Naive thymus-derived CD8-positive, alpha-beta T cell (primary cell): ENCODE results near the gene DLG2. TPM values are rescaled to one million over a fixed set of nuclear protein-coding genes. Genes with fewer than 3 reads are reported as not detected.
"Not testable (repeated sequence)": the region's sequence is repeated elsewhere in the genome, so short reads cannot be mapped to it uniquely, and the experiment has no call there.

Source experiments
- ATAC-seq, 2 donors: fragments of 150-1000 bp; cut with Tn5 transposase in 1 of 2; sonication (Bioruptor Pico), chemical (Tn5 transposase) in 1 of 2; 1 replicate in 1 of 2; 2 replicates in 1 of 2; pipeline ENCODE4 v1.10.0; 2021; ENCODE audit warnings: mild to moderate bottlenecking in 2 of 2, moderate library complexity in 2 of 2
- POLR2A ChIA-PET: fragments of 350-600 bp; sonication (Branson Sonifier 250); formaldehyde crosslinking; loops from one replicate; lab custom pipeline; 2021; ENCODE audit warnings: antibody characterized with exemption; lab: Charles Lee
- DNase-seq, 10 donors: peaks; one replicate each; pipeline versions ENCODE4 v3.0.0 to v3.0.0-alpha.2; 2020 to 2022
- H3K27ac Mint-ChIP-seq, 10 donors: one replicate each; pipeline ENCODE4 v1.8.0; 2020 to 2022; ENCODE audit warnings: mild to moderate bottlenecking in 10 of 10, mixed read lengths in 10 of 10, moderate library complexity in 4 of 10, inconsistent platforms in 1 of 10
- H3K27me3 Mint-ChIP-seq, 5 donors: one replicate each; pipeline ENCODE4 v1.8.0; 2021 to 2022; ENCODE audit warnings: mixed read lengths in 5 of 5
- H3K36me3 Mint-ChIP-seq, 3 donors: one replicate each; pipeline ENCODE4 v1.8.0; 2020 to 2022; ENCODE audit warnings: mixed read lengths in 3 of 3, mild to moderate bottlenecking in 2 of 3, inconsistent platforms in 1 of 3
- H3K4me1 Mint-ChIP-seq, 4 donors: one replicate each; pipeline ENCODE4 v1.8.0; 2021 to 2022; ENCODE audit warnings: mixed read lengths in 4 of 4
- H3K4me3 Mint-ChIP-seq, 10 donors: one replicate each; pipeline ENCODE4 v1.8.0; 2020 to 2022; ENCODE audit warnings: mild to moderate bottlenecking in 10 of 10, mixed read lengths in 10 of 10, moderate library complexity in 6 of 10, inconsistent platforms in 1 of 10
- H3K9me3 Mint-ChIP-seq, 9 donors: one replicate each; pipeline ENCODE4 v1.8.0; 2020 to 2022; ENCODE audit warnings: mixed read lengths in 9 of 9, mild to moderate bottlenecking in 3 of 9, inconsistent platforms in 1 of 9, moderate library complexity in 1 of 9
- polyA plus RNA-seq, 3 donors: library from polyadenylated mRNA; unstranded; fragments of 300-500 nt; fragmentation: Illumina TruSeq; gene quantifications; one replicate each; pipeline ENCODE4 v1.2.3, GENCODE V29; 2021
- total RNA-seq, 8 experiments: library from RNA in 2 of 8; stranded (reverse) in 2 of 8; gene quantifications; one replicate each; pipeline ENCODE4 v1.2.3 and lab custom pipeline; 2021 to 2026

The DLG2 gene
- total and polyA plus RNA-seq, 5 experiments from 2014 or later, result 0.86 to 6.2 (median 2.5) TPM

- no peak for ATAC-seq
- Mint-ChIP-seq H3K9me3 (peaks cover 6 to 39% (median 12%) of the 10 kb centered on the region in 9 donors), H3K27ac (no peak overlapping the region), H3K36me3 (peaks cover 0 to 11% (median 2%) of the 10 kb centered on the region in 3 donors), H3K4me3 (no peak overlapping the region), H3K4me1 (no peaks in the 10 kb centered on the region), H3K27me3 (no peaks in the 10 kb centered on the region)
- POLR2A ChIA-PET, result no interaction called here
- no peak for DNase-seq
Observed at GRCh38 chr11:85164743-85165142, 462.4 kb downstream of the DLG2 start.

- DNase-seq, result no peak
- Mint-ChIP-seq H3K27ac (no peak overlapping the region), H3K4me1 (no peaks in the 10 kb centered on the region), H3K9me3 (peaks cover 4 to 70% (median 29%) of the 10 kb centered on the region in 9 donors), H3K36me3 (peaks cover 0 to 19% (median 14%) of the 10 kb centered on the region in 3 donors), H3K4me3 (no peak overlapping the region), H3K27me3 (no peaks in the 10 kb centered on the region)
- ATAC-seq, result no peak
- POLR2A ChIA-PET, result no interaction called here
Observed at GRCh38 chr11:85154294-85154693, 472.9 kb downstream of the DLG2 start.

- Mint-ChIP-seq H3K27ac (no peak overlapping the region), H3K4me1 (no peaks in the 10 kb centered on the region), H3K36me3 (peaks cover 0 to 29% (median 0%) of the 10 kb centered on the region in 3 donors), H3K27me3 (no peaks in the 10 kb centered on the region), H3K4me3 (no peak overlapping the region), H3K9me3 (peaks cover 15 to 75% (median 39%) of the 10 kb centered on the region in 9 donors)
- no peak for ATAC-seq
- DNase-seq, result no peak
- POLR2A ChIA-PET, result no interaction called here
Observed at GRCh38 chr11:85137597-85137996, 489.5 kb downstream of the DLG2 start.

GRCh38 chr11:85133636-85134035, 493.5 kb downstream of the DLG2 start:
- no peaks in the 10 kb centered on the region for H3K4me1 Mint-ChIP-seq
- no peak overlapping the region for H3K27ac Mint-ChIP-seq
- H3K4me3 Mint-ChIP-seq, result no peak overlapping the region
- peaks cover 5 to 61% (median 25%) of the 10 kb centered on the region in 9 donors for H3K9me3 Mint-ChIP-seq
- ATAC-seq (no peak), DNase-seq (no peak)
- H3K27me3 Mint-ChIP-seq, result no peaks in the 10 kb centered on the region
- POLR2A ChIA-PET, result no interaction called here
- H3K36me3 Mint-ChIP-seq, result peaks cover 0 to 28% (median 0%) of the 10 kb centered on the region in 3 donors

GRCh38 chr11:85132851-85133585, 494.1 kb downstream of the DLG2 start:
- no peak for DNase-seq
- Mint-ChIP-seq H3K36me3 (peaks cover 0 to 25% (median 0%) of the 10 kb centered on the region in 3 donors), H3K9me3 (peaks cover 0 to 61% (median 24%) of the 10 kb centered on the region in 9 donors), H3K4me1 (no peaks in the 10 kb centered on the region), H3K27ac (no peak overlapping the region), H3K27me3 (no peaks in the 10 kb centered on the region), H3K4me3 (no peak overlapping the region)
- ATAC-seq, result no peak
- POLR2A ChIA-PET, result no interaction called here

GRCh38 chr11:85127349-85127748, 499.8 kb downstream of the DLG2 start:
- Mint-ChIP-seq H3K9me3 (peaks cover 16 to 68% (median 34%) of the 10 kb centered on the region in 9 donors), H3K4me1 (no peaks in the 10 kb centered on the region), H3K27ac (no peak overlapping the region), H3K4me3 (no peak overlapping the region), H3K27me3 (no peaks in the 10 kb centered on the region), H3K36me3 (peaks cover 1 to 29% (median 3%) of the 10 kb centered on the region in 3 donors)
- no peak for ATAC-seq
- POLR2A ChIA-PET, result no interaction called here
- no peak for DNase-seq

GRCh38 chr11:85123752-85124231, 503.4 kb downstream of the DLG2 start:
- H3K27me3 Mint-ChIP-seq, result no peaks in the 10 kb centered on the region
- no peak overlapping the region for H3K4me3 Mint-ChIP-seq
- H3K36me3 Mint-ChIP-seq, result peaks cover 1 to 24% (median 3%) of the 10 kb centered on the region in 3 donors
- H3K4me1 Mint-ChIP-seq, result no peaks in the 10 kb centered on the region
- POLR2A ChIA-PET, result no interaction called here
- DNase-seq, result no peak
- no peak overlapping the region for H3K27ac Mint-ChIP-seq
- H3K9me3 Mint-ChIP-seq, result peaks cover 23 to 65% (median 33%) of the 10 kb centered on the region in 9 donors
- no peak for ATAC-seq

GRCh38 chr11:85118151-85118550, 509.0 kb downstream of the DLG2 start:
- ATAC-seq (no peak), DNase-seq (no peak)
- POLR2A ChIA-PET, result no interaction called here
- no peaks in the 10 kb centered on the region for H3K4me1 Mint-ChIP-seq
- H3K9me3 Mint-ChIP-seq, result peaks cover 14 to 49% (median 23%) of the 10 kb centered on the region in 9 donors
- H3K4me3 Mint-ChIP-seq, result no peak overlapping the region
- no peaks in the 10 kb centered on the region for H3K27me3 Mint-ChIP-seq
- H3K36me3 Mint-ChIP-seq, result peaks cover 0 to 16% (median 0%) of the 10 kb centered on the region in 3 donors
- no peak overlapping the region for H3K27ac Mint-ChIP-seq

- Mint-ChIP-seq H3K4me3 (no peak overlapping the region), H3K27me3 (no peaks in the 10 kb centered on the region), H3K4me1 (peaks cover 0 to 2% (median 0%) of the 10 kb centered on the region in 4 donors), H3K9me3 (peaks cover 13 to 42% (median 21%) of the 10 kb centered on the region in 9 donors), H3K27ac (no peak overlapping the region), H3K36me3 (peaks cover 0 to 10% (median 0%) of the 10 kb centered on the region in 3 donors)
- no peak for DNase-seq
- ATAC-seq, result no peak
- POLR2A ChIA-PET, result no interaction called here
Observed at GRCh38 chr11:85115798-85116197, 511.3 kb downstream of the DLG2 start.

- no peak overlapping the region for H3K4me3 Mint-ChIP-seq
- peaks cover 0 to 4% (median 0%) of the 10 kb centered on the region in 4 donors for H3K4me1 Mint-ChIP-seq
- POLR2A ChIA-PET, result no interaction called here
- H3K27ac Mint-ChIP-seq, result no peak overlapping the region
- DNase-seq (no peak), ATAC-seq (no peak)
- H3K27me3 Mint-ChIP-seq, result no peaks in the 10 kb centered on the region
- peaks cover 0 to 10% (median 0%) of the 10 kb centered on the region in 3 donors for H3K36me3 Mint-ChIP-seq
- H3K9me3 Mint-ChIP-seq, result peaks cover 9 to 42% (median 19%) of the 10 kb centered on the region in 9 donors
Observed at GRCh38 chr11:85114786-85115185, 512.4 kb downstream of the DLG2 start.

GRCh38 chr11:85110246-85110645, 516.9 kb downstream of the DLG2 start:
- Mint-ChIP-seq H3K27ac (peak overlapping the region in 1 of 10 donors; percentile 24), H3K36me3 (peaks cover 0 to 17% (median 0%) of the 10 kb centered on the region in 3 donors), H3K9me3 (peaks cover 14 to 52% (median 26%) of the 10 kb centered on the region in 9 donors)
- H3K4me3 Mint-ChIP-seq, DNase-seq, H3K27me3 Mint-ChIP-seq, POLR2A ChIA-PET, H3K4me1 Mint-ChIP-seq, ATAC-seq: not testable (repeated sequence)

GRCh38 chr11:85109141-85109540, 518.0 kb downstream of the DLG2 start:
- POLR2A ChIA-PET, result no interaction called here
- H3K4me3 Mint-ChIP-seq, result no peak overlapping the region
- peaks cover 0 to 17% (median 0%) of the 10 kb centered on the region in 3 donors for H3K36me3 Mint-ChIP-seq
- H3K4me1 Mint-ChIP-seq, result peaks cover 0 to 4% (median 0%) of the 10 kb centered on the region in 4 donors
- no peaks in the 10 kb centered on the region for H3K27me3 Mint-ChIP-seq
- DNase-seq, result no peak
- peaks cover 13 to 58% (median 37%) of the 10 kb centered on the region in 9 donors for H3K9me3 Mint-ChIP-seq
- ATAC-seq, result no peak
- H3K27ac Mint-ChIP-seq, result no peak overlapping the region

- peaks cover 6 to 70% (median 30%) of the 10 kb centered on the region in 9 donors for H3K9me3 Mint-ChIP-seq
- no peak overlapping the region for H3K27ac Mint-ChIP-seq
- DNase-seq, result no peak
- H3K36me3 Mint-ChIP-seq, result peaks cover 0 to 7% (median 0%) of the 10 kb centered on the region in 3 donors
- H3K4me1 Mint-ChIP-seq, result peaks cover 0 to 2% (median 0%) of the 10 kb centered on the region in 4 donors
- no peaks in the 10 kb centered on the region for H3K27me3 Mint-ChIP-seq
- no peak for ATAC-seq
- no peak overlapping the region for H3K4me3 Mint-ChIP-seq
- POLR2A ChIA-PET, result no interaction called here
Observed at GRCh38 chr11:85105868-85106267, 521.3 kb downstream of the DLG2 start.
